ENCODE data around the gene C1orf21.

Gene C1orf21

DNA sequence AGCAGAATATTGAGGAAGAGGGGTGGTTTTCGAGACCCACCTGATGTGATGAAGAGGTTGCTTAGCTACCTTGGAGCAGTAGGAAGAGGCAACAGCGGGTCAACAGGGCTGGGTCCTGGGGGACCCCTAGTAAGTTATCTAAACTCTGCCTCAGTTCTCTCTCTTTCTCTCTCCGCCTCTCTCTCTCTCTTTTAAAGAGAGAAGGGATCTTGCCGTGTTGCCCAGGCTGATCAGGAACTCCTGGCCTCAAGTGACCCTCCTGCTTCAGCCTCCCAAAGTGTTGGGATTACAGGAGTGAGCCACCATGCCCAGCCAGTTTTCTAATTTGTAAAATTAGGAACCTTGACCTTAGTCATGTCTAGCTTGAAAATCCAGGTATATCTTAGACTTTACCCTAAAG is 77.9 kb downstream of the C1orf21 start:
- no peaks in the 10 kb centered on the region for H3K36me3 Mint-ChIP-seq
- no peaks in the 10 kb centered on the region for H3K4me1 Mint-ChIP-seq (ENCODE audit: low read depth)
- H3K9me3 Mint-ChIP-seq (ENCODE audit: low read depth): no peaks in the 10 kb centered on the region
- peaks cover 3% of the 10 kb centered on the region for H3K27me3 Mint-ChIP-seq
- H3K27ac Mint-ChIP-seq: no peak overlapping the region
- H3K4me3 Mint-ChIP-seq: no peak overlapping the region

DNA sequence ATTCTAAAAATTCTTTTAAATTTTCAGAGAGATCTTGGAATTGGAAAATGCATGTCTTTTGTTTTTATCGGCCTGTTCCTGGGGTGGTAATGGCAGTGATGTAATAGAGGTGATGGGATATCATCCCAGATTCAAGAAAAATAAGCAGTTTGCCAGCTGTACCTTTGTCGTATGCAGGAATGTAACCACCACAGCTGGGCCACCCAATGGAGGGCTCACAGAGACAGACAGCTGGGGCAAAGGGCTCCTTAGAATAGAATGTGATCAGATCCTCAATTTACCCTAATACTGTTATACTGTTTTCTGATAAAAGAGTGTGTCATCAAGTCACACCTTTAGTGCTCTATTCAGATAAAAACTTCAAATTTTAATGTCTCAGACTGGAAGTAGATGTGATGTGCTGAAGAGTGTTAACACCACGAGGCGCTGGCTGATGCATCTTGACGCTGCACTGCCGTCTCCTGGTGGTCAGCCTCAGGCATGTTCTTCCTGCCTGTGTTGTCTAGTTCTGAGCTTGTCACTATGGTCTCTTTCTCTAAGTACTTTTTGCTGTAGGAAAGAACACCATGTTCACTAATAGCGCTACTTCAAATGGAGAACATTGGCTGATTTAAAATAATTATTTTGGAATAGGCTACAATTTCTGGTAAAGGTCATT is 78.8 kb downstream of the C1orf21 start:
- Mint-ChIP-seq H3K4me3 (no peak overlapping the region), H3K36me3 (no peaks in the 10 kb centered on the region), H3K4me1 (ENCODE audit: low read depth) (no peaks in the 10 kb centered on the region), H3K27me3 (peaks cover 3% of the 10 kb centered on the region), H3K9me3 (ENCODE audit: low read depth) (no peaks in the 10 kb centered on the region), H3K27ac (no peak overlapping the region)

DNA sequence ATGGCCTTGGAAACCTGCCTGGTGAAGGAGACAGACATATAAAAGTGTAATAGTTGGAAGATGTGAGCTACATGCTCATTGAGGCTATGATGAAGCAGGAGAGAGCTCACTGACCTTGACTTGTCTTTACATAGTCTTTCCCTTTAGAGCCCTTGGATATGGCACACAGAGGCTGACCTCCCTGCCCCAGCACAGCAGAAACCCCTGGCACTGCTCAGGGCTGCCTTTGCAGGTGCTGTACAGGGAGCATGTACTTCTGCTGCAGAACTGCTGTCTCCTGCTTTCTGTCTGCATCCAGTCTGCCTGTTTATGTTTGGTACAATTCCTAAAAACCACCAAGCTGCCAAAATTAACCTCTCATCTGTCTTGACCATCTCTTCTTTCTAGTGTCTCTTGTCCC is 80.5 kb downstream of the C1orf21 start:
- Mint-ChIP-seq H3K36me3 (no peaks in the 10 kb centered on the region), H3K27me3 (peaks cover 3% of the 10 kb centered on the region), H3K4me1 (ENCODE audit: low read depth) (no peaks in the 10 kb centered on the region), H3K4me3 (no peak overlapping the region), H3K27ac (no peak overlapping the region), H3K9me3 (ENCODE audit: low read depth) (no peaks in the 10 kb centered on the region)

DNA sequence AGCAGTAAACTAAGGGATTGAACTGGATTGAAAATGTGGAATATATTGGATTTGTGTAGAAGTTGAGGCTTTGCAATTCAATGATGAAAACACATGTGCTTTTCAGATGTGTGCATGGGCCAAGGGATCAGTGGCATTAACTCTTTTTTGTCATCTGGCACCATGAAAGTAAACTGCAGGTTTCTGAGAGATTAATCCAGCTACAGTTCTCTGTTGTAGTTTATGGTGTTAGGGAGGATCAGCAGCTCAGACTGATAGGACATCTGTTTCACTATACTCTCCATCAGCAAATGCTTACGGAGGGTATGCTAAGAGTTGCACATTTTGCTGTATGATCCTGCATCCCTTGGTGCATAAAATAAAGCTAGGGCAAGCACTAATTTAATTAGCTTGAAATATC is 82.6 kb downstream of the C1orf21 start:
- peaks cover 3% of the 10 kb centered on the region for H3K27me3 Mint-ChIP-seq

DNA sequence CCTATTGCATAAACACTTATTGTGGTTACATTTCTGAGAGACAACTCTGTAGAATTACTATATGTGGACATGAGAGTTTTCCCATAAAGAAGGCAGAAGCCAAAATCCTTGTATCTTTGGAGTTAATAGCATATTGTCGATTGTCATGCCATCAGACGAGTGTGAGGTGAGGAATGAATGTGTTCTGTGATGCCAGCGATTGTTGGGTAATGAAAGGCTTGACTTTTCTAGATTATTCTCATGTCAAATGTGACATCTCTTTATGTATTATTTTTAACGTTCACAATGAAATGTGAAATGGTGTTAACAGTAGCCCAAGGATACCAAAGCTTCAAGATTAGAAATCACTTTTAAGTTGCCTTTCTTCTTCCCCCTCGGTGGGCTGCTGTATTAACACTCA is 84.9 kb downstream of the C1orf21 start:
- H3K36me3 Mint-ChIP-seq: no peaks in the 10 kb centered on the region

More for the DNA sequence above, 82.6 kb downstream of the C1orf21 start:
- H3K27ac Mint-ChIP-seq: no peak overlapping the region
- H3K4me1 Mint-ChIP-seq (ENCODE audit: low read depth): no peaks in the 10 kb centered on the region
- H3K36me3 Mint-ChIP-seq: no peaks in the 10 kb centered on the region
- no peak overlapping the region for H3K4me3 Mint-ChIP-seq
- no peaks in the 10 kb centered on the region for H3K9me3 Mint-ChIP-seq (ENCODE audit: low read depth)

DNA sequence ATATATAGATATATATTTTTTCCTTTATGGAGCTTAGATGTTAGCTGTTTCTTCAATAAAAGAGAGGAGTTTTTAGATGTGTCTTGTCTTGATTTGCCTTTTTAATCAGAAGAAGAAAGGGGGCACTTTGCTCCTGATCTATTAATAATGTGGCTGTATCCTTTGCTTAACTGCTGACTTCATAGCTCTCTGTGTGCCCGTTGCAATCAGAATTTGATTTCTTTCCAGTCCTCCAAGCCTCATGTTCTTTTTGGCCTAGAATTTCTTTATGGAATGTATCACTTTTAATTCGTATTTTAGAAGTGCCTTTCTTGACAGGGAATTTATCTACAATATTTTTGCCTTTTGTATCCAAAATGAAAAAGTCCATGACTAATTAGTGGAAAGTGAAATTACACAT is 85.3 kb downstream of the C1orf21 start:
- no peak overlapping the region for H3K27ac Mint-ChIP-seq

More for the DNA sequence above, 84.9 kb downstream of the C1orf21 start:
- Mint-ChIP-seq H3K4me1 (ENCODE audit: low read depth) (no peaks in the 10 kb centered on the region), H3K4me3 (no peak overlapping the region), H3K27me3 (peaks cover 1% of the 10 kb centered on the region), H3K9me3 (ENCODE audit: low read depth) (no peaks in the 10 kb centered on the region), H3K27ac (no peak overlapping the region)

DNA sequence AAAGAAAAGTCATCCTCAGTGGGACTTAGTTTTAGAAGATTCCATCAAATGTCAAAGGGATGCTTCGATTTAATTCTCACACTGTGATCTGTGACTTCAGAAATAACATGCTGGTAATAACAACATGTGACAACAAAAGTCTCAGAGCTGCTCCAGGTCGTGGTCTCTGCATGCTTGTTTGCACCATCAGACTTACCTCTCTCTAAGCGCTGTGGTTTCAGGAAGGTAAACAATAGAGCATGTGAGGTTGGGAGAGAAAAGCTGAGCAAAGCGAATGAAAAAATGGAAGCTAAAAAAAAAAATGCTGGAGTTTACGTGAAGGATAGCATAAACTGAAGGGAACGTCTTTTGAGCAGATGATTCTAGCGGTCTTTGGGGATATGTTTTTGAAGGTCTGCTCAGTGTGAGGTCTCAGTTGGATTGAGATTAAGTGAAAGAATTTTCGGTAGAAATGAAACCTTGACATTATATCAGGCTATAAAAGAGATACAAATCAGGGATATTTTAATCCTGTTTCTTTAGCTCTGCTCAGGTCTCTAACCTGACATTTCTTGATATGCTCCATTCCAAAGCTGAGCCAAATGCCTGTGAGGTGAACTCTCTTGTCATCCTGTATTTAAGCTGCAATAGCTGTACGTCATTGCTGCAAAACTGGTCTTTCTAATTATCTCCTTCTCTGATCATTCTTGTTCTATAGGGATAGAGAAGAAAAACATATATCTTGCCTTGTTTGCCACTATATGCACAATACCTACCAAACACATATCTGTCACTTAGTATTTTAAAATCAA is 86.5 kb downstream of the C1orf21 start:
- H3K9me3 Mint-ChIP-seq (ENCODE audit: low read depth): no peaks in the 10 kb centered on the region
- H3K4me1 Mint-ChIP-seq (ENCODE audit: low read depth): no peaks in the 10 kb centered on the region
- no peak overlapping the region for H3K4me3 Mint-ChIP-seq
- no peak overlapping the region for H3K27ac Mint-ChIP-seq
- no peaks in the 10 kb centered on the region for H3K36me3 Mint-ChIP-seq
- peaks cover 1% of the 10 kb centered on the region for H3K27me3 Mint-ChIP-seq

More for the DNA sequence above, 85.3 kb downstream of the C1orf21 start:
- Mint-ChIP-seq H3K4me3 (no peak overlapping the region), H3K36me3 (no peaks in the 10 kb centered on the region), H3K4me1 (ENCODE audit: low read depth) (no peaks in the 10 kb centered on the region), H3K27me3 (peaks cover 1% of the 10 kb centered on the region), H3K9me3 (ENCODE audit: low read depth) (no peaks in the 10 kb centered on the region)

DNA sequence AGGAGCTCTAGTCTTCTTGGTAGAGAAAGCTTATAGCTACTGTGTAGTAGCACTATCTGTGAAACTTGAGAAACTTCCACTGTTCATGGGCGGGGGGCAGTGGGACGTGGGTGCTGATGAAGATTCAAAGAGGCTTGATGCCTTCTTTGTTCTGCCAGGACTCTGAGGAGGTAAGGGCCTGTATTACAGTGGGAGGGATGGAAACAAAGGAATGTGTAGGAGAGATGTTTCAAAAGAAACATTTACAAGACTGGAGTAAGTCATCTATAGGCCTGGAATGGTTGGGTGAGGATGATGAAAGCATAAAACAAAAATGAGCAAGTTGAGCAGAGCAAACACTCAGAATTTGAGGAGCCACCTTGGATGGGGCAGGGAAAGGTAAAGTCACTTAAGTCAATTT is 89.4 kb downstream of the C1orf21 start:
- no peaks in the 10 kb centered on the region for H3K36me3 Mint-ChIP-seq
- no peaks in the 10 kb centered on the region for H3K9me3 Mint-ChIP-seq (ENCODE audit: low read depth)
- no peaks in the 10 kb centered on the region for H3K27me3 Mint-ChIP-seq
- H3K4me1 Mint-ChIP-seq (ENCODE audit: low read depth): no peaks in the 10 kb centered on the region
- H3K27ac Mint-ChIP-seq: no peak overlapping the region
- no peak overlapping the region for H3K4me3 Mint-ChIP-seq

DNA sequence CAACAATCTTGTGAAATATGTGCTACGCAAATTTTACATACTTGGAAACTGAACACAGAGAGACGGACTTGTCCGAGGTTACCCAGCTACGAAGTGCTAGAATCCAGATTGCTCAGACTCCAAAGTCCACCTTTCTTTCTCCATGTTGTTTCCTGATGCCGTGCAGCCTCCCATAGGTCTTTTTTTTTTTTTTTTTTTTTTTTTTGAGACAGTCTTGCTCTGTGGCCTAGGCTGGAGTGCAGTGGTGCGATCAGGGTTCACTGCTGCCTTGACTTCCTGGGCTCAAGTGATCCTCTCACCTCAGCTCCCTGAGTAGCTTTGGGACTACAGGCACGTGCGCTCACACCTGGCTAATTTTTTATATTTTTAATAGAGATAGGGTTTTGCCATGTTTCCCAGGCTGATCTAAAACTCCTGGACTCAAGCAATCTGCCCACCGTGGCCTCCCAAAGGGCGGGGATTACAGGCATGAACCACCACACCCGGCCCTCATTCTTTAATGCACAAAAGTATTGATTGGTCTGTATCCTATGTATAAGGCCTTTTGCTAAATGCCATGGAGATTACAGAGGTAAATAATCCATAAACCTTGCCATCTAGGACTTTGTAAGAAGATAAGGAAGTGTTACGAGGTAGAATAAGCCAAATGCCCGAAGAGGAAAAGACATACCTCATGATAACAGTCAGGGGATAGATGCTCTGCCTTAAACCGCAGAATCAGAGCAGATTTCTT is 92.8 kb downstream of the C1orf21 start:
- no peaks in the 10 kb centered on the region for H3K27me3 Mint-ChIP-seq
- no peaks in the 10 kb centered on the region for H3K4me1 Mint-ChIP-seq (ENCODE audit: low read depth)
- no peak overlapping the region for H3K4me3 Mint-ChIP-seq

DNA sequence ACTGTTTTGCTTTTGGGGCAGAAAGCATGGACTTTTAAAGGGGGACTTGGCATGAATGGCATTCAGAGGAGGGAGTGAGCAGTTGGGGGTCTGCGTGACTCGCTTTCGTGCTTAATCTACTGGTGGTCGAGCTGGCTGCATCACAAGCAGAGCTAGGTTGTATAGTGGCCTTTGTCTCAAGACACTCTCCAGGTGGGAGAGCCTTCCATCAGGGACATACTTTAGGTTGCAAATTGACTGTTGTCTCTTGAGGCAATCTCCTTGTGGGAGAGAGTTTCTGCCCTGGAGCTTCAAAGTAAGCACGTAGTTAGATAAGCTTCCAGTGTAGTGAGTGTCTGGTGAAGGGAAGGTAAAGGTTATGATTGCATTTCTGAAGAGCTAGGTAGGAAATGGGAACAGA is 93.9 kb downstream of the C1orf21 start:
- H3K4me1 Mint-ChIP-seq (ENCODE audit: low read depth): no peaks in the 10 kb centered on the region

More for the DNA sequence above, 92.8 kb downstream of the C1orf21 start:
- H3K36me3 Mint-ChIP-seq: no peaks in the 10 kb centered on the region
- H3K27ac Mint-ChIP-seq: no peak overlapping the region
- no peaks in the 10 kb centered on the region for H3K9me3 Mint-ChIP-seq (ENCODE audit: low read depth)

DNA sequence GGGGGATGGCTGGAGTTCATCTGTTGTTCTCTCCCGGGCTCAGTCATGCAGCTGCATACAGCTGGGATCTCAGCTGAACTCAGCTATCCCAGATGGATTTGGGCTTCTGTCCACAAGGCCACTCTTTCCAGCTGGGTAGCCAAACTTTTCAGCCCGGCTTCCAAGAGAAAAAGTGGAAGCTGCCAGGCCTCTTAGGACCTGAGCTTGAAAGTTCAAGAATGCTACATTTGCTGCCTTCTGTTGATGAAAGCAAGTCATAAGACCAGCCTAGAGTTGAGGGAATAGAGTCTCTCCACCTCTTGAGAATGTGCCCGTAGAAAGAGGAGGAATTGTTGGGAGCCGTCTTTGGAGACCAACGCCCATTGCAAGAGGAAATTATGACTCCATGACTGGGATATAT is 95.3 kb downstream of the C1orf21 start:
- H3K36me3 Mint-ChIP-seq: no peaks in the 10 kb centered on the region
- no peaks in the 10 kb centered on the region for H3K4me1 Mint-ChIP-seq (ENCODE audit: low read depth)
- H3K27ac Mint-ChIP-seq: no peak overlapping the region
- no peaks in the 10 kb centered on the region for H3K9me3 Mint-ChIP-seq (ENCODE audit: low read depth)
- H3K4me3 Mint-ChIP-seq: no peak overlapping the region
- H3K27me3 Mint-ChIP-seq: no peaks in the 10 kb centered on the region

More for the DNA sequence above, 93.9 kb downstream of the C1orf21 start:
- Mint-ChIP-seq H3K36me3 (no peaks in the 10 kb centered on the region), H3K27ac (no peak overlapping the region), H3K27me3 (no peaks in the 10 kb centered on the region), H3K9me3 (ENCODE audit: low read depth) (no peaks in the 10 kb centered on the region), H3K4me3 (no peak overlapping the region)

DNA sequence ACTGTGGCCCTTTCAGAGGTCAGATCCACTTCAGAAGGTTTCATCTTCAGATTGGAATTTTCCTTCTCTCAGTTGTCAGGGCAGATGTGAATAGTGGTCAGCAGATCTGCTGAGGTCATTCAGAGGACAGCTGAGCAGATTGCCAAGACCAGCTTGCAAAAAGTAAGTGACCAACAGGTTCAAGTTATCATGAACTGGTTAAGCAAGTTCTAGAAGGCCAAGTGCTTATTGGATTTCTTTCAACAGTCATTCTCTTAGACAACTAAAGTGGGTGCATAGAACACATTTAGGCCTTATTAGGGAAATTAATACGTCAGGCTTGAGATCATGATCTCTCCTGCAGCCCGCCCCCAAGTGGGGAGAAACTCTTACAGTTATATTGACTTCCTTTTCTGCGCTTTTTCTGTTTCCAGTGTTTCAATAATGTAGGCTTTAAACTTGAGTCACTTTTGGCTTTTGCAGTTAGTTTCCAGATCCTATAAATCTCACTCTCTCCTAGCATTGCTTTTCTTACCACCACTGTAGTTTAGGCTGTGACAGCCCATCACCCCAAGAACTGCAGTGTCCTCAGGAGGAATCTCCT is 96.4 kb downstream of the C1orf21 start:
- no peaks in the 10 kb centered on the region for H3K36me3 Mint-ChIP-seq
- no peaks in the 10 kb centered on the region for H3K4me1 Mint-ChIP-seq (ENCODE audit: low read depth)
- no peak overlapping the region for H3K4me3 Mint-ChIP-seq
- no peak overlapping the region for H3K27ac Mint-ChIP-seq
- H3K27me3 Mint-ChIP-seq: no peaks in the 10 kb centered on the region
- H3K9me3 Mint-ChIP-seq (ENCODE audit: low read depth): no peaks in the 10 kb centered on the region

DNA sequence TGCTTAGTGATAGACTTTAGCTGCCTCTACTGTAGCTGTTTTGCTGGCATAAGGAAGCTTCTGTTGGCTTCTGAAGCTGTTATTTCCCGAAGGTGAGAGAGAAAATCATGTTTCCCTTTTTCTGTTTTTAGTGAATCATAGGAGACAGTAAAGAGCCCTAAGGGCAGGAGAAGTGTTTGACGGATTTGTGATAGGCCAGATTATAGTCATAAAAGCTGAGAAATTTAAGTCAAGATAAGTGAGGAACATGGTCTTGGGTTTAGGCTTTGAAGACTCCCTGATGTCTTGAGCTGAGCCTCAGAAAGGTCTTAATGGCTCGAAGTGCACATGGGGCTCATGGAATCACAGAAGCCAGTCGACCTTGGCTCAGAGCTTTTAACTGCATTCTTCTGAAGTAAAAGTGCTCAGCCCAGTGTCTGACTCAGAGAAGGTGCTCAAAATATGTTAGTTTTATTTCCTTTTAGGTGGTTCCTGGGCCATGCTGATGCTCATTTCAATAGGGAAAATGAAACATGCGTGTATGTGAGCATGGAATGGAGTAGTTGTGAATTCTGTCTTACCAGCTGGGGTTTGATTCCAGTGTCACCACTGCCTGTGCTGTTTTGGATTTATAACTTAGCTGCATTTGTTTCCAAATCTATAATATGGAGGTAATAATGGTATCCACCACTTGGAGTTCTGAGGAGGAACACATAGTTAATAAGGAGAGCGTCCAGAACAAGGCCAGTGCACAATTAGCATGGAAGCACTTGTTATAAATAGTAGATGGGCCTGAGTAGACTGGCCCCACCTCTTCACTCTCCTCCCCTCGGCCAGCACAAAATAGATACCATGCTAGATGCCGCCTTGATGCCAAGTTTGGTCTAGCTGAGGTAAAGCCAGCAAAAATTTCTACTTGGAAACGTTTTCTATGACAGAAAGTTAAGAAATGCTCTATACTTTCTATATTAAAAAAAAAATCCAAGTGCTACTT is 99.2 kb downstream of the C1orf21 start:
- Mint-ChIP-seq H3K27ac (no peak overlapping the region), H3K27me3 (no peaks in the 10 kb centered on the region), H3K9me3 (ENCODE audit: low read depth) (no peaks in the 10 kb centered on the region), H3K4me1 (ENCODE audit: low read depth) (peaks cover 2% of the 10 kb centered on the region), H3K4me3 (no peak overlapping the region), H3K36me3 (no peaks in the 10 kb centered on the region)

All from activated naive CD8-positive, alpha-beta T cell (primary cell).